Measurements from ENCODE around the gene ICAM3. TPM values are rescaled to one million over a fixed set of nuclear protein-coding genes. Genes with fewer than 3 reads are reported as not detected.
"Not testable (repeated sequence)": the region's sequence is repeated elsewhere in the genome, so short reads cannot be mapped to it uniquely, and the experiment has no call there.

ICAM3 gene
- total RNA-seq, 1 donor from 2014 or later = 33.0 TPM

DNA sequence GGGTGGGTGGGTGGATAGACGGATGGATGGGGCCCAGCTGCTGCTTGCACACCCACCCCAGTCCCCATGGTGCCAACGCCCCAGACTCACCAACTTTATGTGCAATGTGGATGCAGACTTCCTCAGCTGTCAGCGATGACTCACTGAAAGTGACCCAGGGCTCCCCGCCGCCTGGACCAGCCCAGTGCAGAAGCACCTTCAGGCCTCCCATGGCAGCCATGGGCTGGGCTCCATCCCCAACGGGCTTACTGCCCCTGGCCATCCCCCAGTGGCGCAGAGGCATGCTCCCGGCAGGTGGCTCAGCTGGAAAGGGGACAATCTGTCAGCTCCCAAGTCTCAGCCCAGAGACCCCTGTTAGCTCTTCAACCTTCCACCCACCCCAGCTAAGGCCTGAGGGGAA lies 38.7 kb upstream of the ICAM3 start:
- no peaks in the 10 kb centered on the region for H3K27me3 ChIP-seq (ENCODE audit: low read depth)
- no peak overlapping the region for H3K27ac ChIP-seq
- H3K9me3 ChIP-seq = no peaks in the 10 kb centered on the region
- intact Hi-C loops (cut with DNase I) = no loop called here
- no peak for ATAC-seq
- H3K4me3 ChIP-seq = no peak overlapping the region
- no peak for DNase-seq
- peaks cover 18% of the 10 kb centered on the region for H3K4me1 ChIP-seq
- peaks cover 38% of the 10 kb centered on the region for H3K36me3 ChIP-seq
- TF ChIP-seq, protein P1, sequence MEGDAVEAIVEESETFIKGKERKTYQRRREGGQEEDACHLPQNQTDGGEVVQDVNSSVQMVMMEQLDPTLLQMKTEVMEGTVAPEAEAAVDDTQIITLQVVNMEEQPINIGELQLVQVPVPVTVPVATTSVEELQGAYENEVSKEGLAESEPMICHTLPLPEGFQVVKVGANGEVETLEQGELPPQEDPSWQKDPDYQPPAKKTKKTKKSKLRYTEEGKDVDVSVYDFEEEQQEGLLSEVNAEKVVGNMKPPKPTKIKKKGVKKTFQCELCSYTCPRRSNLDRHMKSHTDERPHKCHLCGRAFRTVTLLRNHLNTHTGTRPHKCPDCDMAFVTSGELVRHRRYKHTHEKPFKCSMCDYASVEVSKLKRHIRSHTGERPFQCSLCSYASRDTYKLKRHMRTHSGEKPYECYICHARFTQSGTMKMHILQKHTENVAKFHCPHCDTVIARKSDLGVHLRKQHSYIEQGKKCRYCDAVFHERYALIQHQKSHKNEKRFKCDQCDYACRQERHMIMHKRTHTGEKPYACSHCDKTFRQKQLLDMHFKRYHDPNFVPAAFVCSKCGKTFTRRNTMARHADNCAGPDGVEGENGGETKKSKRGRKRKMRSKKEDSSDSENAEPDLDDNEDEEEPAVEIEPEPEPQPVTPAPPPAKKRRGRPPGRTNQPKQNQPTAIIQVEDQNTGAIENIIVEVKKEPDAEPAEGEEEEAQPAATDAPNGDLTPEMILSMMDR (IDR thresholded peaks at IDR 0.05) = no peak

DNA sequence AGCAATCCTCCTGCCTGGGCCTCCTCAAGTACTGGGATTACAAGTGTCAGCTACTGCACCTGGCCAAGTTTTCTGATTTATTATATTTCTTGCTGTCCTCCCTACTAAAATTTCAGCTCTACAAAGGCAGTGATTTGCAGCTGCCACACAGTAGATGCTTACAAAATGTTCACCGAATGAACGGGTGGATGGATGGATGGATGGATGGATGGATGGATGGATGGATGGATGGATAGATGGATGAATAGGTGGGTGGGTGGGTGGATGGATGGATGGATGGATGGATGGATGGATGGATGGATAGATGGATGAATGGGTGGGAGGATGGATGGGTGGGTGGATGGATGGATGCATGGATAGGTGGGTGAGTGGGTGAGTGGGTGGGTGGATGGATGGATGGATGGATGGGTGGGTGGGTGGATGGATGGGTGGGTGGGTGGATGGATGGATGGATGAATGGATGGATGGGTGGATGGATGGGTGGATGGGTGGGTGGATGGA lies 37.8 kb upstream of the ICAM3 start:
- H3K36me3 ChIP-seq = peaks cover 46% of the 10 kb centered on the region
- H3K9me3 ChIP-seq; H3K27me3 ChIP-seq (ENCODE audit: low read depth); H3K4me3 ChIP-seq; H3K27ac ChIP-seq; ATAC-seq; intact Hi-C loops (cut with DNase I); DNase-seq: not testable (repeated sequence)
- H3K4me1 ChIP-seq = peaks cover 18% of the 10 kb centered on the region

DNA sequence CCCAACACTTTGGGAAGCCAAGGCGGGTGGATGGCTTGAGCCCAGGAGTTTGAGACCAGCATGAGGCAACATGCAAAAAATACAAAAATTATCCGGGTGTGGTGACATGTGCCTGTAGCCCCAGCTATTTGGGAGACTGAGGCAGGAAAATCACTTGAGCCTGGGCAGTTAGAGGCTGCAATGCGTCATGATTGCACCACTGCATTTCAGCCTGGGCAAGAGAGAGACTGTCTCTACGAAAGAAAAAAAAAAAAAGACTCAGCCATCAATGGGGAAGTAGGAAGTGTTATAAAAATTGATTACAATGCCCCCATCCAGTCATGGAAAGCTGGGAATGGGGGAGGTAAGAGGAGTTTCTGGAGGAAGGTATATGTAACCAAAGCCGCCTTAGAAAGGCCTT lies 35.5 kb upstream of the ICAM3 start:
- Histone ChIP-seq H3K9me3 (no peaks in the 10 kb centered on the region), H3K4me1 (peaks cover 13% of the 10 kb centered on the region), H3K27ac (no peak overlapping the region), H3K27me3 (ENCODE audit: low read depth) (no peaks in the 10 kb centered on the region), H3K36me3 (peaks cover 64% of the 10 kb centered on the region), H3K4me3 (no peak overlapping the region)
- intact Hi-C loops (cut with DNase I) = no loop called here
- DNase-seq (no peak), ATAC-seq (no peak)
- TF ChIP-seq, protein P1 (IDR thresholded peaks at IDR 0.05) = no peak

DNA sequence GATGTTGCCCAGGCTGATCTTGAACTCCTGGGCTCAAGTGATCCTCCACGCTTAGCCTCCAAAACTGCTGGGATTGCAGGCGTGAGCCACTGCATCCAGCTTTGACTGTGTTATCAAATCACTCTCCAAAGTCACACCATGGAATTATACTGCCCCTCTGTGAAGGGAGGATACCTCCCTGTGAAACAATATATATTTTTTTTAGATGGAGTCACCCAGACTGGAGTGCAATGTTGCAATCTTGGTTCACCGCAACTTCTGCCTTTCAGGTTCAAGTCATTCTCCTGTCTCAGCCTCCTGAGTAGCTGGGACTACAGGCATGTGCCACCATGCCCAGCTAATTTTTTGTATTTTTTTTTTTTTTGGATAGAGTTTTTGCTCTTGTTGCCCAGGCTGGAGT lies 33.3 kb upstream of the ICAM3 start:
- Histone ChIP-seq H3K27ac (no peak overlapping the region), H3K4me3 (no peak overlapping the region), H3K27me3 (ENCODE audit: low read depth) (no peaks in the 10 kb centered on the region), H3K4me1 (no peaks in the 10 kb centered on the region), H3K9me3 (no peaks in the 10 kb centered on the region), H3K36me3 (peaks cover 79% of the 10 kb centered on the region)
- intact Hi-C loops (cut with DNase I) = no loop called here
- TF ChIP-seq, protein P1 (IDR thresholded peaks at IDR 0.05) = no peak
- DNase-seq (no peak), ATAC-seq (peak; percentile 58 to 73)

DNA sequence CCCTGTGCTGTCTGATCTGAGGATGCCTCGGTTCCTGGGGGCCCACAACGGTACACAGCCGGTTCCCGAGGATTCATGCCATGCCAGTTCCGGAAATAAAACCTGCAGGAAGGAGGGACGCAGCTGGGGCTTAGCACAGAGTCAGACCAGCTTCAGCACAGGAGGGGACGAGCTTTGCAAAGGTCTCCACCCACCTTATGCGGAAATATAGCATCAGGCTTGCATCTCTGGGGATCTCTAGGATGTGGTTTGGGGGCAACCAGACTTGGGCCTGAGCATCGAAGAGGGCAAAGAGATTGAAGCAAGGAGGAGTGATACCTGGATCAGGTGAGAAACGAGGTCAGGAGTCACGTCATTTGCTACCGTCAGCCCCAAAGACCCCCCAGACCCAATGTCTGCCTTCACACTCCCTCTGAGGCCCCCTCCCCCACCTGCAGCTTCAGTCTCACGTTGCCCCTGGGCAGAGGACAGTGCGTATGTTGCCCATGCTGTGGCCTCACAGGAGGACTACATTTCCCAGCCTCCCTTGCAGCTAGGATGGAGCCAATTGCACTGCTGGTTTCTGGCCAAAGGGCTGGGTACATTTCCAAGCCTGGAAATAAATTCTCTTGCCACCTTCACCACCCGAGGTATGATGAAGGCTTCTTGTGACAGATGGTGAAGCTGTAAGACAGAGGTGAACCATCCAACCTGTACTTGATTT lies 28.8 kb upstream of the ICAM3 start:
- intact Hi-C loops (cut with DNase I) = no loop called here
- DNase-seq (no peak), ATAC-seq (no peak)
- no peaks in the 10 kb centered on the region for H3K27me3 ChIP-seq (ENCODE audit: low read depth)
- no peaks in the 10 kb centered on the region for H3K4me1 ChIP-seq
- H3K9me3 ChIP-seq = no peaks in the 10 kb centered on the region
- H3K36me3 ChIP-seq = peaks cover 94% of the 10 kb centered on the region
- H3K4me3 ChIP-seq = no peak overlapping the region
- no peak overlapping the region for H3K27ac ChIP-seq
- TF ChIP-seq, protein P1 (IDR thresholded peaks at IDR 0.05) = no peak

DNA sequence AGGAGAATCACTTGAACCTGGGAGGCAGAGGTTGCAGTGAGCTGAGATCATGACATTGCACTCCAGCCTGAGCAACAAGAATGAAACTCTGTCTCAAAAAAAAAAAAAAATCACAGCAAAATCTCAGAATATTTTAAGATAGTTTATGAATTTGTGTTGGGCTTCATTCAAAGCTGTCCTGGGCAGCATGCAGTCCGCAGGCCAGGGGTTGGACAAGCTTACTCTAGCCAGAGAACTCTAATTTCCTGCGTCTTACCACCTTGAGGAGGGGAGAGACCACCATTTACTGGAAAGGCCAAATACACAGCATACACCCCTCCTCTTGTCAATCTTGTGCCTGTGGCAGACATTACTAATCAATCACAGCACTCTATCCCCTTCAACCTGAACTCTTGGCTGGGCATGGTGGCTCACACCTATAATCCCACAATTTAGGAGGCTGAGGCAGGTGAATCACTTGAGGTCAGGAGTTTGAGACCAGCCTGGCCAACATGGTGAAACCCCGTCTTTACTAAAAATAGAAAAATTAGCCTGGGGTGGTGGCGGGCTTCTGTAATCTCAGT lies 27.6 kb upstream of the ICAM3 start:
- intact Hi-C loops (cut with DNase I); H3K9me3 ChIP-seq; H3K4me1 ChIP-seq; ATAC-seq; H3K27me3 ChIP-seq (ENCODE audit: low read depth); DNase-seq; H3K4me3 ChIP-seq; H3K27ac ChIP-seq: not testable (repeated sequence)
- peaks cover 97% of the 10 kb centered on the region for H3K36me3 ChIP-seq

Measured in lower lobe of right lung (tissue), 2 donors.